ENCODE results near the gene DNM3.

GRCh38 chr1:172388490-172388889 lies 547.2 kb downstream of the DNM3 start:
- no peak for TF ChIP-seq CTCF (conservative IDR thresholded peaks at IDR 0.05; ENCODE audit: low read depth, low read length)
- TF ChIP-seq EZH2 (IDR thresholded peaks at IDR 0.05; ENCODE audit: borderline replicate concordance, low read depth, low read length, poor library complexity, severe bottlenecking) = no peak

All from A673 (cell line).